Sigmoid colon (tissue), 4 donors: ENCODE measurements around the gene CNN2.

Experiments
- CTCF ChIP-seq, 4 experiments: fragments of 450-650 bp in 3 of 4; fragments of 200-600 bp in 1 of 4; IDR thresholded peaks; one replicate each; pipeline ENCODE4 v1.5.1; 2016 to 2019; ENCODE audit warnings: antibody characterized with exemption in 4 of 4, mild to moderate bottlenecking in 3 of 4, moderate library complexity in 2 of 4
- EP300 ChIP-seq, 4 donors: sonication (generic); formaldehyde crosslinking; IDR thresholded peaks; one replicate each; pipeline ENCODE4 v1.6.1; 2017; ENCODE audit warnings: antibody characterized with exemption in 4 of 4
- POLR2AphosphoS5 ChIP-seq, 4 donors: sonication (generic); formaldehyde crosslinking; IDR thresholded peaks; one replicate each; pipeline ENCODE4 v1.6.1; 2017; ENCODE audit warnings: antibody characterized with exemption in 4 of 4

GRCh38 chr19:993361-993830 lies 33.0 kb upstream of the CNN2 start:
- TF ChIP-seq POLR2AphosphoS5 (IDR thresholded peaks at IDR 0.05) (no peak), EP300 (IDR thresholded peaks at IDR 0.05) (no peak), CTCF (IDR thresholded peaks at IDR 0.05) (no peak)
